GM19351 (cell line): ENCODE data around the gene LINC01488.

Source experiments
- ATAC-seq: cut with Tn5 transposase; IDR thresholded peaks from one replicate; pipeline ENCODE4 v1.9.1; 2021; ENCODE audit warnings: mild to moderate bottlenecking, moderate library complexity; ENCODE audit not compliant: unreplicated experiment

LINC01488 gene

DNA sequence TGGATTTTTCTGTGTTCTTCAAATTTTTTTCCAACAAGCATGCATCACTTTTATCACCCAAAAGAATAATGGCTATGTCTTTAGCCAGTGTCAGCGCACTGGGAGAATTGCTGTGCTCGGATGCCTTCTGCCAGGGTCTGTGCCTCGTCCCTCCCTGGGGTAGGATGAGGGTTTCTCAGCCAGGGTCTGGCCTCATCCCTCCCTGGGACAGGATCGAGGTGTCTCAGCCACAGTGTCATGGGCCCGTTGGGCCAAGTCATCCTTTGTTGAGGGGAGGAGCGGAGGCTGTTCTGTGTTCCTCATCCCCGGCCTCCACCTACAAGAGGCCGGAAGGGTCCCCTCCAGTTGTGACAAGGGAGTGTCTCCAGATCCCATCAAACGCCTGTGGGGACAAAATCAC lies 22.7 kb downstream of the LINC01488 start:
- ATAC-seq, result no peak

DNA sequence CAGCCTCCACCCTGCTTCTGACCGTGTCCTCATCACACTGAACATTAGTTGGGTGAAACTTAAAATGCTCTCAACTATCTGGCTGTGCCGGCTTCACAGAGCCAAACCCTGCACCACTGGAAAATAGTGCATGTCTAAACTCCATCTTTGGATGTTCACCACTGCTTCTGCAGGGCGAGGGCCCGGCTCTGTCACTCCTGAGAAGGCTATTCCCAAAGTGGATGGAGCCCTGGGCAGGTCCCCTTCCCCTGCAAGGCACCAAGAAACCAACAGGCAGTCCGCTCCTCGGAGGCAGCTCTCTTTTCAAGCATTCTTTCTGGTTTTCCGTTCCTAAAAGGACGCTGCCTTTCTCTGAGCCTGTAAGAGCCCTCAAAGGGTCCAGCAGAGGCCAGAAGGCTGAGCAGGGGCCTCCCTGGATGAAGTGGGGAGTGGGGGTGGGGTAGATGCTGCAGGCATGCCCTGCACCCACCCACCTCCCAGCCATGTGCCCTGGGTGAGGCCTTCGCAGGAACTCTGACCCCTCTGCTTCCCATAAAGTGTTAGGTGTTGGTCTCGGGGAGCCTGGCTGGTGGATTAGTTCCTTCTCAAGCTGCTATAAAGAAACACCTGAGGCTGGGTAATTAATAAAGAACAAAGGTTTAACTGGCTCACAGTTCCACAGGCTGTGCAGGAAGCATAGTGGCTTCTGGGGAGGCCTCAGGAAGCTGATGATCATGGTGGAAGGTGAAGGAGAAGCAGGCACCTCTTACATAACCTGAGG lies 23.3 kb downstream of the LINC01488 start:
- ATAC-seq, result no peak

DNA sequence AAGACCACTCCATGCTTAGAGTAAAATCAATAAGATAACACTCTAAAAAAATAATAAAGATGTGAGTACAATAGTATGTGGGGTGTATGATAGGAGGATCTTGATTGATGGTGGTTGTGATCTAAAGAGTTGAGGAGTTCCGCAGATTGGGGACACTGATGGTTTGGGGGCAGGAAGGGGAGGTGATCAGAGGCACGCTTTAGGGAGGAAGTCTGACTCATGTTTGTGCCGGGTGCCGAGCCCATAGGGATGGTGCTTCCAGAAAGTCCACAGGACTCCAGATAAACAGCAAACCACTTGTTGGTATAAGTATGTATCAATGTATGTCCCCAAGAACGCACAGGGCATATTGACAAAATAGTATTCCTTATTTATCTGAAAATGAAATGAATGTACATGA lies 27.5 kb downstream of the LINC01488 start:
- ATAC-seq, result no peak

DNA sequence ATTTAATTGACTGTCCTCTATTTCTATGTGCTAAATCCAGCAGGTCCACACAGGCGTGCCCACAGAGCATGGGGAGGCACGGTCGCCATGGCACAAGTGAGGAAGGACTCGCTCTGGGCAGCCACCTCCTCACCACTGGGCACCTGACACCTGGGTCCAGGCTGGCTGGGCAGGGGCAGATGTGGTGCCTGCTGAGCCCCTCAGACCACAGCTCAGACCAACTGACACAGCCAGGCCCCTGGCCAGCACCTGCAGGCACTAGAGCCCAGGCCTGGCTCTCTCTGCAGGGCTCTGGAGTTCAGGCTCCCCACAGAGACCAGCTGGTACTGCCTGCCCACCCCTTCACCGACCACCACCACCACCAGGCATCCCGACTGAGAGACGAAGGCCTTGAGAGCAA lies 27.9 kb downstream of the LINC01488 start:
- ATAC-seq, result no peak

DNA sequence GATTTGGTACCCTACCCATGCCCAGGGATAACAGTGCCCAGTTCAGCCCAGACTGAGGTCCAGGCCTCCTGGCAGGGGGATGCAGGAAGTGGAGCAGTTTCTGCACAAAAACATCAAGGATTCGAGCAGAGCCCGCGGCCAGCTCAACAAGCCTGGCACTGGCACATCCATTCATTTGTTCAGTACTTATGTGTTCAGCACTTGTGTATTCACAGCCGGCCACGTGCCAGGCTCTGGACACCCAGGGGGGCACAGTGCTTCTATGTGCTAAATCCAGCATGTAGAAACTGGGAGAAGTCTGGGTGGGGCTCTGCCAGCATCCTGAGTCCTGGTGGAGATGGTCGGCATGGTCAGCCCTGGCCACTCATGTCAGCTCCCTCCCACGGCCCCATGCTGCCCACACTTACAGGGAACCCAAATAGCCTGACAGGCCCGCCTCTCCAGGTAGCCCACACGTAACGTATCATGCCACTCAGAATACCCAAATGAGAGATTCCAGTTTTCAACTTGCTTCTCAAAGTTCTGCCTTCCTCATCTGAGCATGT lies 28.5 kb downstream of the LINC01488 start:
- no peak for ATAC-seq

DNA sequence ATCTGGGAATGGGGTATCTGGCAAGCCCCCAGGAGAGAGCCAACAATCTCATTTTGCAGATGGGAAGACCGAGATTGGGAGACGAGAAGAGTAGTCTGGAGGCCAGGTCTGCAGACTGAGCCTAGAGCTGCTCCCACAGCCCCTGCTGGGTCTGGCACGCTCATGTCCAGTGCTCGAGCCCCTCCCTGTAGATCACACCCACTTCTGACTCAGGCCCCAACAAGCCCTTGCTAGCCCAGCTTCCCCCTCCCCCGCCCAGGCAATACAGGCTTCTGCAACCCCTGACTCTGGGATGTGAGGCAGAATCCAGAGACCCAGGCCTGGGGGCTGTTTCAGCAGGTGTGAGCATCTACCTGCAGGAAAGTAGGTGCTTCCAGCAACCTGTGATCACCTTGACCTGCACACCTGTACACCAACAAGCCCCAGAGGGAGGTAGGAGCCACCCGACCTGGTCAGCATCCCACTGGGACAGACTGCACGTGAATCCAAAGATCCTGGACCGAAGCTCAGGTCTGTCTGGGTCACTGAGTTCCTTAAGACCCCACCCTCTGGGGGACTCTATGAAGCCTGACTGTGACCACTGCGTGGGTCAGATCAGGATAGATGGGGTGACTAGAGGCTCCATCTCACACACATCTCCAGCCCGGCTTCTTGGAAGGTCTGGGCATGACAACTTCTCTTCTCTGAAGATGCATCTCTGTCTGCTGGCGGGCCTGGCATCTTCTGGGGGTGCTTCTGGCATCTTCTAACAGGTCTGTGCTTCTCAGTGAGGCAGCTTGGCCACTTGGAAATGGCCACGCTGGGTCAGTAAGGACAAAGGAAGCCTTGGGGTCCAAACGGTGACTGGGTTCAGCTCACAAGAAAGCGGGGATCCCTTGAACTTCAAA lies 29.3 kb downstream of the LINC01488 start:
- no peak for ATAC-seq

DNA sequence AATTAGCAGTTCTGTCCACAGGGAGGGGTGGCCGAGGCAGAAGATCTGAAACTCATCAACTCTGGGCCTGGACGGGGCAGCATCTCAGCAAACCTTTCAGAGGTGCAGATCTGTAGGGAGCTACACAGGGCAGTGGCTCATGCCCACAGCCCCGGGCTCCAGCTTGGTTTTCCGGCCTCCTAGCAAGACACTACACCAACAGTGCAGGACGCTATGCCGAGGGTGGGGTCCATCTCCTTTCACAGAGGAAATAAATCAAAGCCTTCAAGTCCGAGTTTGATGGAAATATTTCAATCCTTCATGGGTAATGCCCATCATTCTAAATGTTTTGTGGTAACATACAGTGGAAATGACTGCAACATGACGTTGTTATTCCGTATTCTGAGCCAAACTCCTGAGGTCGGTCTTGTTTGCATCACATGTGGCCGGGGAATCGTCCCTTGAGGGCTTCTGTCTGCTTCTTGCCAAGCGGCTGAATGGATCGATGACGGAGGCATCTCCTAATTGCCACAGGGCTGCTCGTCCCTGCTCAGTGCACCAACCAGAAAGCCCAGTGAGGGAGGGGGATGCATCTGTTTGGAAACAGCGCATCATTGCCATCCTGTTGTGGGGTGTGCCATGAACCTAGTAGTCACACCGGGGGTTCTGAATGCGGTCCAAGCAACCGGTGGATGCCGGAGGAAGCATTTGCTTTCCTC lies 30.0 kb downstream of the LINC01488 start:
- no peak for ATAC-seq

DNA sequence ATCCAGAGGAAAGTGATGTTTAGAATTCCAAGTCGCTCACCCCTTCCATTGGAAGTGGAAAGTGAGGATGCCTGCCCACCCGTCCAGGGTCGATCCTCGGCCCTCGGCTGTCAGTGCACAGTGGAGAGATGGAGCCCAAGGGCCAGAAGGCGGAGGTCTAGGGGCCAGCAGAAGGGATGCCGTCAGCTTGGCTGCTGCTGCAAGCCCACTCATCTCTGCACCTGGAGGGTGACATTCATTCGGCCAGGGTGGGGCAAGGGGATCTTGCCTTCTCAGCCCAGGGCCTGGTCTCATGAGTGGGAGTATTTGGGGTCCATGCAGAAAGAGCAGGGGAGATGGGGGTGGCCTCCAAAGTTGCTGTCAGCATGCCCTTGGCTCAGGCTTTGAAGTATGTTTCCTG lies 30.7 kb downstream of the LINC01488 start:
- no peak for ATAC-seq

DNA sequence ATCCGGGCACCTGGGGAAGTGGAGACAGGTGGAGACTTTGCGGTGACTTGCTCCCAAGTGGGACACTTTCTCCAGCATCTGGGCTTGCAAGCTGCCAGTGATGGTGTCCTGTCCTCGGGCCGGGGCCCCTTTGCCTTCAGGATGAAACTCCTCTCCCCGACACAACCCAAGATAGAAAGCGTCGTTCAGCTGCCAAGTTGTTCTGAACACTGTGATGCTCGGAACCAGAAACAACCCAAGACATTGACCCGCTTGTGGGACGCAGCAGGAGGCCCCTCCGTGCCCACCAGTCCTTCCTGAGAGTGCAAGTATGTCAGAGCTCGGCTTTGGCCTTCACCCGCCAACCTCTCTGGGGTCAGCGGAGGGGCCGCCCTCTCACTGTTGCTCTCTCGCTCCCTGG lies 31.3 kb downstream of the LINC01488 start:
- ATAC-seq, result no peak

DNA sequence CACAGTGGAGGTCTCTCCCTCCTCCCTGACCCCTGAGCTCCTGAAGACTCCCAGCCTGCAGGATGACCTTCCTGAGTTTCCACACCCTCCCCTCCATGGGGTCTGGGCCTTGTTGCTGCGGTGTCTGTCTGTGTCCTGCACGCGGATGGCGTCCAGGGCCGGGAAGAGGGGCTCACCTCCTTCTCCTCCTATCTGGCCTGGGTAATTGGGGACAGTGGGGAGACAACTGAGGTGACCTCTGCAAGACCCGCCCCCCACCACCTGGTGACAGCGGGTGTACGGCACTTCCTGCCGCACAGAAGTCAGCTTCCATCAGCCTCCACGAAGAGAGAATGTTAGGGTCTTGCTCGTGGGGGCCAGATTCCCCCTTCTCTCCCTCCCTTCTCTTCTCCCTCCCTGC lies 31.7 kb downstream of the LINC01488 start:
- no peak for ATAC-seq

DNA sequence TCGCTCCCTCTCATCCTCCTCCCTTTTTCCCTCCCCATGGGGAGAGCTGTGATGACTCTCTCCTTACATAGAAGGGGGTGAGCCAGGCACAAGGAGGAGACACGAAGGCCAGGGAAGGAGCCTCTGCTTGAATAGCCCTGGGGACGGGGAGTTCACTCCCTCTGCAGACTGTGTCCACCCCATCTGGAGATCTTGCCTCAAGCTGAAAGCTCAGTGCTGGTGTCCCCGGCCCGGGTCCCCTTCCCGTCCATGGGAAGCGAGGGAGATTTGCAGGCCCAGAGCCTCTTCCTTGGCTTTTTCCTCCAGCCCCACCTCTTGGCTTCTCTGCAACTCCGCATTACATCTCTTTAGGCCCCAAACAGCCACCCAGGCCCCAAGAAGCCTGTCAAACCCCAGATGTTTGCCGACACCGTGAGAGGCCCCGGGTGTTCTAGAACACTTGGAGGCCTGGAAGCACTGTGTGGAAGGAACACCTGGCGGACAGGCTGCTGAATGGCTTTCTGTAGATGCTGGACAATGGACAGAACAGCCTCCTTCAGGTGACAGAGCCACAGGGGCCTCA lies 32.3 kb downstream of the LINC01488 start:
- ATAC-seq, result no peak

DNA sequence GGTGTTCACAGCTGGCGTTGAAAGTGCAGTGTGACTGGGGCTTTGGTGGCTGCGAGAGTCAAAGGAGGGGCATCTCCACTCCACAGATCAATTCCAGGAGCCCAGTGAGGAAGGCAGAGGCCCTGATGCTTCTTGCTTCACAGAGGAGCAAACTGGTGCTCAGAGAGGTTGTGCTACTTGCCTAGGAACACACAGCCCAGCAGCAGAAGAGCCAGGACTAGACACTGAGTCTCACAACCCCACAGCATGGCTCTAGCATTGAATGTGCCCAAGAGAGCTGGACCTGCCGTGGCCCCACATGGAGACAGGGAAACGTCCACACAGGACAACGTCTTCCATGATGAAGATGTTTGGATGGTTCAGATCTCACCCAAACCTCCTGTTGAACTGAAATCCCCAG lies 33.3 kb downstream of the LINC01488 start:
- no peak for ATAC-seq

DNA sequence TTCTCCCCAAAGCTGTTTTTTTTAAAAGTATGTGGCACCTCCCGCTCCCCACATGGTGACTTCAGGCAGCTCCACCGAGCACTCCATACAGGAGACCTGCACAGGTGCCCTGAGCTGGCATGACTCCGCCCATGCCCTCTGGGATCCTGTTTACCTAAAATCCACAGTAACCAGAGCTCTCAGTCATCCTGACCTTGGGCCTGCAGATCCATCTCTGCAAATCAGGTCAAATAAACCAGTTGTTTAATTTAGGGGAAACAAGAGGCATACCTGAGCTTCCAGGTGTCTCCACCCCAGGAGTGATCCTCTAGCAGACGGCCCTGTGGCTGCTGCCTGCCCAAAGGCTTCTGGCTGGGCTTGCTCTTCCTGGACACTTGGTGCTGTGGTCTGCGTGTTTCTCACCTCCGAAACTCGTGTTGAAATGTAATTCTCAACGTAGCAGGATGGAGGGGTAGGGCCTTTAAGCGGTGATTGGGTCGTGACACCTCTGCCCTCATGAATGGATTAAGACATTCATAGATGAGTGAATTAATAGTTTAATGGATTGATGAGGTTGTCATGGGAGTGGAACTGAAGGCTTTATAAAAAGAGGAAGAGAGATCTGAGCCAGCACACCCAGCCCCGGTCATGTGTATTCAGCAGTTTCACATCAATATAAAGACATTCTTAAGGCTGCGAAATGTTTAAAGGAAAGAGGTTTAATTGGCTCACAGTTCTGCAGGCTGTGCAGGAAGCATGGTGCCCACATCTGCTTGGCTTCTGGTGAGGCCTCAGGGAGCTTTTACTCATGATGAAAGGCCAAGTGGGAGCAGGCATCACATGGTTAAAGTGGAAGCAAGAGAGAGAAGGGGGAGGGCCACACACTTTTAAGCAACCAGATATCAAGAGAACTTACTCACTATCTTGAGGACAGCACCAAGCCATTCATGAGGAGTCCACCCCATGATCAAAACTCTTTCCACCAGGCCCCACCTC lies 34.1 kb downstream of the LINC01488 start:
- no peak for ATAC-seq

DNA sequence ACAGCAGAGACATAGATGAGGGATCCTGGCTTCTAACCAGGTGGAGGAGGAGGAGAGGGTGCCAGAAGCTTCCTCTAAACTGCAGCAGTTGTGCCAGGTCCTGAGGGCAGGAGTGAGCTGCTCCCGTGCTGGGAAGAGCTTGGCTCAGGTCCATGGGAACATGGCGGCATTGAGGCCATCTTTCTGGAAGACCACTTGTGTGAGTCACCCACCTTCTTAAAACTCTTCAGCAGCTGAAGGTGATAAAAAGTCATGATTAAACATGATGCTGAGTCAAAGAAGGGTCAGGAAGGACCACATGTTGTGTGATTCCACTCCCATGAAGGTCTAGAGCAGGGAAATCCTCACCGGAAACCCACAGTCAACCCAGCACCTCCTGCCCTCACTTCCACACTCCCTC lies 35.1 kb downstream of the LINC01488 start:
- ATAC-seq, result no peak

DNA sequence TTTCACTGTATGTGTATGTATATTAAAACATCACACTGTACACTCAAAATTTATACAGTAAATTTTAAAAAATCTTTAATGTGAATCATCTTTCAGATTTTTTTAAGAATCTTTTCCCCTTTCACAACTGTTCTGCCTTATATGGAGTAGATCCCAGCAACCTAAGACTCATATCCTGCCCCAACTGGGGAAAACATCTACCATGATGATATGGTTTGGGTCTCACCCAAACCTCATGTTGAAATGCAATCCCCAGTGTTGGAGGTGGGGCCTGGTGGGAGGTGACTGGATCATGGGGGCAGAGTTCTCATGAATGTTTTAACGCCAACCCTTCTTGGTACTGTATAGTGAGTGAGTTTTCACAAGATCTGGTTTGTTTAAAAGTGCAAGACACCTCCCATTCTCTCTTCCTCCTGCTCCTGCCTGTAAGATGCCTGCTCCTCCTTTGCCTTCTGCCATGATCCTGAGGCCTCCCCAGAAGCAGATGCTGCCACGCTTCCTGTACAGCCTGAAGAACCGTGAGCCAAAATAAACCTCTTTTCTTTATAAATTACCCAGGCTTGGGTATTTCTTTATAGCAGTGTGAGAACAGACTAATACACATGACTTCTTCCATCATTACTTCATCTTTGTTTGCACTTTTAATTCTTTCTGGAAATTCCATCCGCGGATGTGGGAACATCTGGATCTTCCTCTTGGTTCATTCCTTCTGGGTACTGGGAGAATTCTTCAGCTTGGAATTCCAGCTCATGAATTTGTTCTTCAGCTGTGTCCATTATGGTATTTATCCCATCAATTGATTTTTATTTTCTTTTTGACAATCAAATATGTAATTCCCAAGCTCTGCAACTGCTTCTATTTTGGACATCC lies 36.9 kb downstream of the LINC01488 start:
- ATAC-seq, result no peak

DNA sequence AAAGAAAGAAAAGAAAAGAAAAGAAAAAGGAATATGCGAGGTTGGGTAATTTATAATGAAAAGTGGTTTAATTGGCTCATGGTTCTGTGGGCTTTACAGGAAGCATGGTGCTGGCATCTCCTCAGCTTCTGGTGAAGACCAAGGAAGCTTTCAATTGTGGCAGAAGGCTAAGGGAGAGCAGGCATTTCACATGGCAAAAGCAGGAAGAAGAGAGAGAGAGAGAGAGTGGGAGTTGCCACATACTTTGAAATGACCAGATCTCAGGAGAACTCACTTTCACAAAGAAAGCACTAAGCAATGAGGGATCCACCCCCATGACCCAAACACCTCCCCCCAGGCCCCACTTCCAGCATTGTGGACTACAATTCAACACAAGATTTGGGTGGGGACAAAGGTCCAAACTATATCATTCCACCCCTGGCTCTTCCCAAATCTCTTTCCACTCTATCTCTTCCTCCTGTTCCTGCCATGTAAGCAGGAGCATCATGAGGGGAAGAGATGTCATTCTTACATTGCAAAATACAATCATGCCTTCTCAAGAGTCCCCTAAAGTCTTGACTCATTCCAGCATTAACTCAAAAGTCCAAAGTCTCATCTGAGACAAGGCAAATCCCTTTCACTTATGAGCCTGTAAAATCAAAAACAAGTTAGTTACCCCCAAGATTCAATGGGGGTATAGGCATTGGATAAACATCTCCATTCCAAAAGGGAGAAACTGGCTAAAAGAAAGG lies 38.9 kb downstream of the LINC01488 start:
- no peak for ATAC-seq

DNA sequence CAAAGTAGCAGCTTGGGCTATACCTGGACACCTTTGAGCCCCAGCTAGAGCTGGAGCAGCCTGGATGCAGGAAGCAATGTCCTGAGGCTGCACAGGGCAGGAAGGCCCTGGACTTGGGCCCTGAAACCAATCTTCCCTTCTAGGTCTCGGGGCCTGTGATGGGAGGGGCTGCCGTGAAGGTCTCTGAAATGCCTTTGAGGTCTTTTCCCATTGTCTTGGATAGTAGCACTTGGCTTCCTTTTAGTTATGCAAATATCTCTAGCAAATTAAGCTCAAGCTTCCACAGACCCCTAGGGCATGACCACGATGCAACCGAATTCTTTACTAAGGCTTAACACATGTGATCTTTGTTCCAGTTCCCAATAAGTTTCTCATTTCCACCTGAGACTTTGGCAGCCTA lies 40.0 kb downstream of the LINC01488 start:
- no peak for ATAC-seq

DNA sequence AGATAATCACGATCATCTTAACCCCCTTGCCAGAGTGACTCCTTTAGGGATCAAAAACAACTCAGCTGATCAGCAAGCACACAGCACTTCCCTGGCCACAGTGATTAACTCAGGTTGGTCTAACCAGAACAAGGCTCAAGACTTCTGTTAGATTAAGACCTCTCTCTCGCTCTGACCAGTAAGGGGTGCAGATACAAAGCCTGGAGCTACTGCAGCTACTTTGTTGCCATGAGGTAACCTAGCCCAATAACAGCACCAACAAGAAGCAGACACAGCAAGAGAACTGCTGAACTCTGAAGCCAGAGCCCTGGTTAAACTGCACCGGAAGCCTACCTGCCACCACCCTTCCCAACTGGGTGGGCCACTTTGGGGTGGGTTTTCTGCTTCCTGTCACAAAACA lies 42.0 kb downstream of the LINC01488 start:
- no peak for ATAC-seq
